Body of pancreas (tissue), 4 donors: ENCODE data around the gene KHK. TPM values are rescaled to one million over a fixed set of nuclear protein-coding genes. Genes with fewer than 3 reads are reported as not detected.

Source experiments
- ATAC-seq: fragments of 150-250 bp; one replicate; pipeline ENCODE4 v1.9.1; 2016
- DNase-seq, 4 donors: peaks; one replicate each; pipeline ENCODE4 v3.0.0-alpha.2; 2019
- H3K27ac ChIP-seq, 4 donors: fragments of 200-600 bp; sonication (generic); 1 replicate in 3 of 4; 2 replicates in 1 of 4; pipeline versions ENCODE4 v1.5.1 to v1.6.1; 2016 to 2019; ENCODE audit warnings: mild to moderate bottlenecking in 1 of 4, mixed read lengths in 1 of 4, moderate library complexity in 1 of 4
- H3K27me3 ChIP-seq, 2 donors: fragments of 200-600 bp; sonication (generic); one replicate each; pipeline ENCODE4 v1.6.0; 2016; ENCODE audit warnings: mild to moderate bottlenecking in 1 of 2
- H3K36me3 ChIP-seq, 2 donors: fragments of 200-600 bp; sonication (generic); replicated peaks in 1 of 2; 2 replicates each; pipeline ENCODE4 v1.5.1; 2016; ENCODE audit warnings: low read depth in 2 of 2; ENCODE audit not compliant: insufficient read depth in 1 of 2
- H3K4me1 ChIP-seq: fragments of 200-600 bp; sonication (generic); one replicate; pipeline ENCODE4 v1.6.0; 2016
- H3K4me3 ChIP-seq, 2 donors: fragments of 200-600 bp; sonication (generic); 1 replicate in 1 of 2; 2 replicates in 1 of 2; pipeline ENCODE4 v1.5.1; 2016 to 2019
- H3K9me3 ChIP-seq, 3 donors: fragments of 200-600 bp; sonication (generic); 1 replicate in 2 of 3; 2 replicates in 1 of 3; pipeline ENCODE4 v1.5.1; 2016
- CTCF ChIP-seq, 7 experiments: fragments of 450-650 bp in 4 of 7; fragments of 200-600 bp in 3 of 7; sonication (generic) in 3 of 7; IDR thresholded peaks; one replicate each; pipeline ENCODE4 v1.5.1; 2016 to 2019; ENCODE audit warnings: antibody characterized with exemption in 7 of 7
- POLR2A ChIP-seq, 3 donors: fragments of 450-650 bp; IDR thresholded peaks; one replicate each; pipeline ENCODE4 v1.6.1; 2016; ENCODE audit warnings: antibody characterized with exemption in 3 of 3, mild to moderate bottlenecking in 2 of 3
- WGBS, 2 donors: methylation state at CpG; one replicate each; pipeline ENCODE4 v1.1.5; 2017; 5-methylcytosine and 5-hydroxymethylcytosine counted together
- intact Hi-C: fragments of 100-400 bp; cut with DNase I; formaldehyde crosslinking; loops from one replicate; pipeline ENCODE4 v1.15.1; 2023
- total RNA-seq, 2 donors: library from RNA; depleted of rRNA; stranded (reverse); fragments of >200 nt; gene quantifications; one replicate each; pipeline ENCODE4 v1.1.0, GENCODE V29; 2016

KHK gene
- total RNA-seq, 2 donors from 2014 or later, result 4.2 to 7.3 TPM

DNA sequence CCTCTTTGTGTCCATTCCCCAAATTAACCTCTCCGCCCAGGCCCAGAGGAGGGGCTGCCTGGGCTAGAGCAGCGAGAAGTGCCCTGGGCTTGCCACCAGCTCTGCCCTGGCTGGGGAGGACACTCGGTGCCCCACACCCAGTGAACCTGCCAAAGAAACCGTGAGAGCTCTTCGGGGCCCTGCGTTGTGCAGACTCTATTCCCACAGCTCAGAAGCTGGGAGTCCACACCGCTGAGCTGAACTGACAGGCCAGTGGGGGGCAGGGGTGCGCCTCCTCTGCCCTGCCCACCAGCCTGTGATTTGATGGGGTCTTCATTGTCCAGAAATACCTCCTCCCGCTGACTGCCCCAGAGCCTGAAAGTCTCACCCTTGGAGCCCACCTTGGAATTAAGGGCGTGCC lies 13.5 kb downstream of the KHK start:
- no peak overlapping the region for H3K4me3 ChIP-seq
- TF ChIP-seq CTCF (IDR thresholded peaks at IDR 0.05), result no peak
- TF ChIP-seq POLR2A (IDR thresholded peaks at IDR 0.05), result no peak
- intact Hi-C loops, result loop anchor here (5.0 kb wide), 1 partner anchor 182 kb away; the partner anchor contains the start of gene TRIM54
- no peaks in the 10 kb centered on the region for H3K36me3 ChIP-seq
- WGBS, 2 donors, result 85 to 100% methylated on average over 2 to 10 of the region's 10 CpGs
- no peak overlapping the region for H3K27ac ChIP-seq
- H3K4me1 ChIP-seq, result peaks cover 17% of the 10 kb centered on the region
- H3K27me3 ChIP-seq, result no peaks in the 10 kb centered on the region
- no peak for DNase-seq
- ATAC-seq, result no peak
- no peaks in the 10 kb centered on the region for H3K9me3 ChIP-seq

DNA sequence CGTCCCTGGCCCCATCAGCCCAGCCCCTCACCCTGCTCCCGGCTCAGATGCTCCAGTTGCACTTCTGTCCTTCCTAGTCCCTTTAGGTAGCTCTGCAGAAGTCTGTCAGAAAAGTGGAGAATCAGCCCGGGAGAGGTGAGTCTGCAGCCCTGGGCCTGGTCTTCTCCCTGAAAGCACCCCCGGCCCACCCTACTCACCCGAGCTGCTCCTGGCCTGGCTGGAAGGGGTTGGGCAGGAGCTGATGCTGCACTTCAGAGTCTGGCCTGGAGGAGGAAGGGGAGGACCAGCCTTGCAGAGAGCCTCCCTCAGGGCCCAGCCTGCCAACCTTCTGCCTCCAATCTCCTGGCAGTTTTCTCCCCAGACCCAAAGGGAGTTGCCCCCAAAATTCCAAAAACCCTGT lies 15.8 kb downstream of the KHK start:
- TF ChIP-seq CTCF (IDR thresholded peaks at IDR 0.05) (no peak), POLR2A (IDR thresholded peaks at IDR 0.05) (no peak)
- intact Hi-C loops, result loop anchor here (5.0 kb wide), 1 partner anchor 180 kb away; the partner anchor contains the start of gene TRIM54
- Histone ChIP-seq H3K4me3 (no peak overlapping the region), H3K9me3 (no peaks in the 10 kb centered on the region), H3K27me3 (no peaks in the 10 kb centered on the region), H3K4me1 (no peaks in the 10 kb centered on the region), H3K27ac (no peak overlapping the region), H3K36me3 (no peaks in the 10 kb centered on the region)
- no peak for ATAC-seq
- 66 to 79% methylated on average over 4 to 5 of the region's 5 CpGs for WGBS, 2 donors
- DNase-seq, result no peak

- no peak for ATAC-seq
- TF ChIP-seq CTCF (IDR thresholded peaks at IDR 0.05) (no peak), POLR2A (IDR thresholded peaks at IDR 0.05) (no peak)
- intact Hi-C loops, result no loop called here
These were observed 19.4 kb downstream of the KHK start for GRCh38 chr2:27105981-27106380.

GRCh38 chr2:27108221-27108620 lies 21.6 kb downstream of the KHK start:
- intact Hi-C loops, result no loop called here

More at GRCh38 chr2:27105981-27106380, 19.4 kb downstream of the KHK start:
- no peak overlapping the region for H3K27ac ChIP-seq
- DNase-seq, result no peak
- no peaks in the 10 kb centered on the region for H3K36me3 ChIP-seq
- H3K4me3 ChIP-seq, result no peak overlapping the region
- WGBS, 2 donors, result 61 to 63% methylated on average over 3 of the region's 3 CpGs
- no peaks in the 10 kb centered on the region for H3K9me3 ChIP-seq
- H3K4me1 ChIP-seq, result no peaks in the 10 kb centered on the region
- no peaks in the 10 kb centered on the region for H3K27me3 ChIP-seq

More at GRCh38 chr2:27108221-27108620, 21.6 kb downstream of the KHK start:
- Histone ChIP-seq H3K4me3 (no peak overlapping the region), H3K27me3 (no peaks in the 10 kb centered on the region), H3K36me3 (no peaks in the 10 kb centered on the region), H3K4me1 (no peaks in the 10 kb centered on the region), H3K27ac (no peak overlapping the region), H3K9me3 (no peaks in the 10 kb centered on the region)
- WGBS, 2 donors, result 59% methylated on average over 2 of the region's 2 CpGs
- ATAC-seq, result no peak
- no peak for TF ChIP-seq CTCF (IDR thresholded peaks at IDR 0.05)
- no peak for TF ChIP-seq POLR2A (IDR thresholded peaks at IDR 0.05)
- DNase-seq, result no peak
